Measurements from ENCODE around the gene HOXD11.

HOXD11 gene

DNA sequence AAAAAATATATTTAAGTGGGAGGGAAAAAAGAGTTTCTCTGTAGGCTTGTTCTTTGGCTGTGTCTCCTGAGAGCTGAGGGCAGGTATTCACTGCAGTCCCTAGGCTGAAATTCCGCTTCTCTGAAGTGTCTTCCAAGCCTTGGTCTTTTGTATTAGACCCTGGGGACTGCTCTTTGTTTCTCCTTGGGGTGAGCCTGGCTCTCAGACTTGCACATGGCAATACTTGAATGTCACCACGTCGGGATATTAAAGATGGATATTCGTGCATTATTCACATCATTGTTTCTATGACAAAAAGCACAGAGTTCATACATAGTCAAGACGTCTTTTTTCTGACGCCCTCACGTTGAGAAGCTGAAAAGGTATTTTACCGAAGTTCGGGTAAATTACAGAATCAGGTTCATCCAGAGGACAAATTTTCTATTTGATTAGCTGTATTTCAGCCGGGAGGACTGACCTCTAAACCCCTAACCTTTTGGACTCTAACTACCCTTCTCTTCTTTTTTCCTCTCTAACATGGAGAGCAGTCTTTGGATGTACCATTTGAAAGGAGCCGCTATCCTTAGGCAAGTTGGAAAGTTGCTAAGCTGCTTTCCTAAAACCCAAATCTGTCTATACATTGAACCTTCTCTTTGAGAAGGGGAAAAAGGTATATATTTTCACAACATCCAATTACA is 47.6 kb downstream of the HOXD11 start:
- TF ChIP-seq, protein P1, sequence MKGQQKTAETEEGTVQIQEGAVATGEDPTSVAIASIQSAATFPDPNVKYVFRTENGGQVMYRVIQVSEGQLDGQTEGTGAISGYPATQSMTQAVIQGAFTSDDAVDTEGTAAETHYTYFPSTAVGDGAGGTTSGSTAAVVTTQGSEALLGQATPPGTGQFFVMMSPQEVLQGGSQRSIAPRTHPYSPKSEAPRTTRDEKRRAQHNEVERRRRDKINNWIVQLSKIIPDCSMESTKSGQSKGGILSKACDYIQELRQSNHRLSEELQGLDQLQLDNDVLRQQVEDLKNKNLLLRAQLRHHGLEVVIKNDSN (IDR thresholded peaks at IDR 0.05): no peak
- TF ChIP-seq, protein P2, sequence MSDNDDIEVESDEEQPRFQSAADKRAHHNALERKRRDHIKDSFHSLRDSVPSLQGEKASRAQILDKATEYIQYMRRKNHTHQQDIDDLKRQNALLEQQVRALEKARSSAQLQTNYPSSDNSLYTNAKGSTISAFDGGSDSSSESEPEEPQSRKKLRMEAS (IDR thresholded peaks at IDR 0.05): no peak
- no peak for TF ChIP-seq TEAD4 (IDR thresholded peaks at IDR 0.05)

DNA sequence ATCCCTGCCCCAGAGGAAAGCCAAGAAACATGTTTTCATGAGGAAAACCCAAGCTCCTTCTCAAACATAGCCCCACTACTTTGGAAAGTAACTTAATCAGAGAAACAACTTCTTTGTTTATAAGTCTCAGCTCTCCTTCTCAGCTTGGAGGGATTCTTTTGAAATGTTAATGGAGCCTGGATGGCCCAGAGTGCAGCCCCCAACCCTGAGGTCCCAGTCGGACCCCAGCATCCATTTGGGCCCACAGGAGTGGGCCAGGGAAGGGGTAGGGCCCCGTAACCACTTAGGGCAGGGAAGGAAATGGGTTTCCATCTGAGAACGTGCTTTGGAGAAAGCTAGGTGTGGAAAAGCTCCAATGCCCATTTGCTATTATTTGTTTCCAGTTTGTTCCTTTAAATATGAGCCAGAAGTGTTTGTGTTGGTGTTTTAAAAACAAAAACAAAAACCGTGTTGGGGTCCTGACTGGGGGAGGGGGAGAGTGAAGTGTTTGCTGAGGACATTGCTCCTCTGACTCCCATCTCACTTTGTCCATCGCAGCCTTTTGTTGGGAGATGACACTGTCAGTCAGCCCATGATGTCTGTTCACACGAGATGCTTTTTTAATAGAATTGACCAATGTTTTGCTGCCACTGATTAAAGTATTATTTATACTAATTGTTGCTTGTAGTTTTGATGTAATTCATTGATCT is 48.4 kb downstream of the HOXD11 start:
- TF ChIP-seq YY1 (IDR thresholded peaks at IDR 0.05; ENCODE audit: low read depth) (no peak), RAD21 (IDR thresholded peaks at IDR 0.05; ENCODE audit: low read depth) (no peak), EGR1 (IDR thresholded peaks at IDR 0.05) (no peak), EP300 (IDR thresholded peaks at IDR 0.05; ENCODE audit: borderline replicate concordance) (no peak), ZBTB7A (IDR thresholded peaks at IDR 0.05; ENCODE audit: low read depth) (no peak), FOXM1 (IDR thresholded peaks at IDR 0.05; ENCODE audit: borderline replicate concordance, low read depth) (no peak), TEAD4 (IDR thresholded peaks at IDR 0.05) (no peak), CEBPB (IDR thresholded peaks at IDR 0.05) (no peak)
- TF ChIP-seq, protein P3, sequence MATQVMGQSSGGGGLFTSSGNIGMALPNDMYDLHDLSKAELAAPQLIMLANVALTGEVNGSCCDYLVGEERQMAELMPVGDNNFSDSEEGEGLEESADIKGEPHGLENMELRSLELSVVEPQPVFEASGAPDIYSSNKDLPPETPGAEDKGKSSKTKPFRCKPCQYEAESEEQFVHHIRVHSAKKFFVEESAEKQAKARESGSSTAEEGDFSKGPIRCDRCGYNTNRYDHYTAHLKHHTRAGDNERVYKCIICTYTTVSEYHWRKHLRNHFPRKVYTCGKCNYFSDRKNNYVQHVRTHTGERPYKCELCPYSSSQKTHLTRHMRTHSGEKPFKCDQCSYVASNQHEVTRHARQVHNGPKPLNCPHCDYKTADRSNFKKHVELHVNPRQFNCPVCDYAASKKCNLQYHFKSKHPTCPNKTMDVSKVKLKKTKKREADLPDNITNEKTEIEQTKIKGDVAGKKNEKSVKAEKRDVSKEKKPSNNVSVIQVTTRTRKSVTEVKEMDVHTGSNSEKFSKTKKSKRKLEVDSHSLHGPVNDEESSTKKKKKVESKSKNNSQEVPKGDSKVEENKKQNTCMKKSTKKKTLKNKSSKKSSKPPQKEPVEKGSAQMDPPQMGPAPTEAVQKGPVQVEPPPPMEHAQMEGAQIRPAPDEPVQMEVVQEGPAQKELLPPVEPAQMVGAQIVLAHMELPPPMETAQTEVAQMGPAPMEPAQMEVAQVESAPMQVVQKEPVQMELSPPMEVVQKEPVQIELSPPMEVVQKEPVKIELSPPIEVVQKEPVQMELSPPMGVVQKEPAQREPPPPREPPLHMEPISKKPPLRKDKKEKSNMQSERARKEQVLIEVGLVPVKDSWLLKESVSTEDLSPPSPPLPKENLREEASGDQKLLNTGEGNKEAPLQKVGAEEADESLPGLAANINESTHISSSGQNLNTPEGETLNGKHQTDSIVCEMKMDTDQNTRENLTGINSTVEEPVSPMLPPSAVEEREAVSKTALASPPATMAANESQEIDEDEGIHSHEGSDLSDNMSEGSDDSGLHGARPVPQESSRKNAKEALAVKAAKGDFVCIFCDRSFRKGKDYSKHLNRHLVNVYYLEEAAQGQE (IDR thresholded peaks at IDR 0.05; ENCODE audit: low read depth): no peak
- TF ChIP-seq, protein P1 (IDR thresholded peaks at IDR 0.05): no peak

DNA sequence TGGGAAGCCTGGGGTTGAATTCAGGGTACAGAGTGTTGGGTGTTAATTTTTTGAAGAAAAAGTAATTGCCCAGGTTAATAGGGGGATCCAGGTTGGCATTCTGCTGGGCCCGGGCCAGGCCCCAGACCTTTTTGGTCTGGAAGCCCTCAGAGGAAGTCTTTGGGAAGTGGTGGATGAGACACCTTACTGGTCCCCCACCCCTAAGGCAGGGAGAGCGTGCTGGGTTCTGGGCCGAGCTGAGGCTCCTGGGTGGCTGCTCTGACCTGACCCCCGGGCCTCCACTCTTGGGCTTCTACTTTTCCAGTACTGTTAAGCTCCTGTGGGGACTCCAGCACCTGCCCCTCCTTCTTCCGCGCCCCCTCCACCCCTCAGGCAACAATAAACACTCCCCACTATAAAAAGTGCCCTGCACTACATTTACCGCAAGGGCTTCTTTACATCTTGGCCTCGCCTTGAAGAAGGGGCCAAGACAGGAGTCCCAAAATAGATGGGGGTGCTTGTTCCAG is 49.3 kb downstream of the HOXD11 start:
- TF ChIP-seq CEBPB (IDR thresholded peaks at IDR 0.05) (no peak), ZBTB7A (IDR thresholded peaks at IDR 0.05; ENCODE audit: low read depth) (no peak), TCF12 (IDR thresholded peaks at IDR 0.05; ENCODE audit: low read depth) (no peak), YY1 (IDR thresholded peaks at IDR 0.05; ENCODE audit: low read depth) (no peak), RAD21 (IDR thresholded peaks at IDR 0.05; ENCODE audit: low read depth) (no peak), CREB1 (IDR thresholded peaks at IDR 0.05; ENCODE audit: low read depth) (no peak), NFIC (IDR thresholded peaks at IDR 0.05) (no peak), FOXM1 (IDR thresholded peaks at IDR 0.05; ENCODE audit: borderline replicate concordance, low read depth) (no peak), TAF1 (IDR thresholded peaks at IDR 0.05; ENCODE audit: low read depth) (no peak), TEAD4 (IDR thresholded peaks at IDR 0.05) (no peak), EGR1 (IDR thresholded peaks at IDR 0.05) (no peak), EP300 (IDR thresholded peaks at IDR 0.05; ENCODE audit: borderline replicate concordance) (no peak)
- TF ChIP-seq, protein P3 (IDR thresholded peaks at IDR 0.05; ENCODE audit: low read depth): no peak
- TF ChIP-seq, protein P1 (IDR thresholded peaks at IDR 0.05): no peak

DNA sequence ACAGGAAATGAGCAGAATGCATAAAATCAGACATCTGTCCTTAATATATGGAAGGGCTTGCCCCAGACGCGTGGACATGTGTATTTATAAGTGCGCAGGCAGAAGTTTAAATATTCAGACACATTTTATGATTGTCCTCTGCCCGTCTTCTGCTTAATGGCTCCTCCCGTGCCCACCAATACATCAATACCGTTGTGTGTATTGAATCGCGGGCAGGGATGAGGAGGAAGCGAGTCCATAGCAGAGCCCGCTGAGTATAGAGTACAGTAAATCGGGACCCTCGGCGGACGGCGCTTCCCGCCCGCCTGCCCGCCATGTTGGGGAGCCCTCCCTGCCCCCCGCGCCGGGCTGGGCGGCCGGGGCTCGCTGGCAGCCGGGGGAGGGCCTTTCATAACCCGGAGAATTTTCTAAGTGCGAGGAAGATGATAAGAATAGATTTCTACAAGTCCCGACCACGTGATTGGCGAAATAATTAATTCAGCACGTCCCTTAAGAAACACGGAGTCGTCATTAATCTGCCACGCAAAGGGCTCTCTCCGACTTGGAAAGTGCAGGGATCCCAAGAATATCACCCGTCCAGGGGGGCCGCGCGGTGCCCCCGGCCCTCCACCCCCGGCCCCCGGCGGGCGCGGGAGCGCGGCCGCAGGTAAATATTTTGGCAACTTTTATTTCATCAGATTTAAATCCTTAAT is 49.9 kb downstream of the HOXD11 start, which contains the start of gene HOXD3:
HOXD3 (plus strand) TSS at position 501 of the 692 bp plus-strand sequence. CDS start 11,808 bp downstream, outside the sequence.
- TF ChIP-seq EGR1 (IDR thresholded peaks at IDR 0.05) (no peak), NFIC (IDR thresholded peaks at IDR 0.05) (no peak), CREB1 (IDR thresholded peaks at IDR 0.05; ENCODE audit: low read depth) (no peak), EP300 (IDR thresholded peaks at IDR 0.05; ENCODE audit: borderline replicate concordance) (no peak), TAF1 (IDR thresholded peaks at IDR 0.05; ENCODE audit: low read depth) (no peak), RAD21 (IDR thresholded peaks at IDR 0.05; ENCODE audit: low read depth) (no peak), FOXM1 (IDR thresholded peaks at IDR 0.05; ENCODE audit: borderline replicate concordance, low read depth) (no peak), ZBTB7A (IDR thresholded peaks at IDR 0.05; ENCODE audit: low read depth) (no peak), TCF12 (IDR thresholded peaks at IDR 0.05; ENCODE audit: low read depth) (no peak), TEAD4 (IDR thresholded peaks at IDR 0.05) (no peak), YY1 (IDR thresholded peaks at IDR 0.05; ENCODE audit: low read depth) (no peak), CEBPB (IDR thresholded peaks at IDR 0.05) (no peak)
- TF ChIP-seq, protein P2 (IDR thresholded peaks at IDR 0.05): no peak
- TF ChIP-seq, protein P1 (IDR thresholded peaks at IDR 0.05): no peak
- TF ChIP-seq, protein P3 (IDR thresholded peaks at IDR 0.05; ENCODE audit: low read depth): no peak

Measured in Ishikawa (cell line).